PC-9 (cell line): ENCODE results near the gene SULT1B1. TPM values are rescaled to one million over a fixed set of nuclear protein-coding genes. Genes with fewer than 3 reads are reported as not detected.

Experiments
- BruUV-seq: library from RNA; stranded (reverse); fragments of 400-500 nt; replicated peaks from 2 replicates; lab custom pipeline; 2021; lab: Mats Ljungman, UMichigan
- CTCF ChIA-PET: fragments of 300-600 bp; sonication (Branson Sonifier 250); formaldehyde crosslinking; loops from one replicate; lab custom pipeline; 2022; ENCODE audit warnings: antibody characterized with exemption; lab: Charles Lee
- POLR2A ChIA-PET: fragments of 300-600 bp; sonication (Branson Sonifier 250); formaldehyde crosslinking; loops from one replicate; lab custom pipeline; 2022; ENCODE audit warnings: antibody characterized with exemption; ENCODE audit not compliant: unreplicated experiment; lab: Charles Lee
- DNase-seq, 2 experiments: peaks; one replicate each; pipeline versions ENCODE4 v3.0.0 to v3.0.0-alpha.2; 2015 to 2022; ENCODE audit warnings: mixed read lengths in 1 of 2
- H2AFZ ChIP-seq: fragments of 200-600 bp; sonication (generic); 2 replicates; pipeline ENCODE4 v1.8.1; 2017; ENCODE audit warnings: antibody characterized with exemption
- H3F3A ChIP-seq: fragments of 200-600 bp; sonication (generic); 2 replicates; pipeline ENCODE4 v1.8.1; 2017; ENCODE audit warnings: antibody characterized with exemption, mild to moderate bottlenecking, low read depth; ENCODE audit not compliant: insufficient read depth
- H3K27ac ChIP-seq: fragments of 200-600 bp; sonication (generic); 2 replicates; pipeline ENCODE4 v1.6.1; 2016; ENCODE audit warnings: mixed run types
- H3K27me3 ChIP-seq: fragments of 200-600 bp; sonication (generic); 2 replicates; pipeline ENCODE4 v1.6.1; 2016; ENCODE audit warnings: low read depth, mixed run types; ENCODE audit not compliant: insufficient read depth
- H3K36me3 ChIP-seq: fragments of 200-600 bp; sonication (generic); 2 replicates; pipeline ENCODE4 v1.6.1; 2016; ENCODE audit warnings: low read depth, mixed run types
- H3K4me1 ChIP-seq: fragments of 200-600 bp; sonication (generic); replicated peaks from 2 replicates; pipeline ENCODE4 v1.6.1; 2016; ENCODE audit warnings: mixed run types; ENCODE audit not compliant: insufficient read depth
- H3K4me2 ChIP-seq: fragments of 200-600 bp; sonication (generic); 2 replicates; pipeline ENCODE4 v1.6.1; 2017; ENCODE audit warnings: mixed run types
- H3K4me3 ChIP-seq: fragments of 200-600 bp; sonication (generic); 2 replicates; pipeline ENCODE4 v1.6.1; 2016; ENCODE audit warnings: mixed run types
- H3K79me2 ChIP-seq: fragments of 200-600 bp; sonication (generic); 2 replicates; pipeline ENCODE4 v1.6.1; 2017; ENCODE audit warnings: low read depth, mixed run types
- H3K9me2 ChIP-seq: fragments of 200-600 bp; sonication (generic); 2 replicates; pipeline ENCODE4 v1.8.1; 2017; ENCODE audit warnings: mild to moderate bottlenecking; ENCODE audit not compliant: insufficient read depth
- H3K9me3 ChIP-seq: fragments of 200-600 bp; sonication (generic); 2 replicates; pipeline ENCODE4 v1.8.1; 2016; ENCODE audit warnings: low read depth; ENCODE audit not compliant: insufficient read depth
- H4K20me1 ChIP-seq: fragments of 200-600 bp; sonication (generic); 2 replicates; pipeline ENCODE4 v1.8.1; 2017; ENCODE audit not compliant: insufficient read depth
- EZH2 ChIP-seq: fragments of 200-600 bp; sonication (generic); IDR thresholded peaks from 2 replicates; pipeline ENCODE4 v1.8.0; 2017; ENCODE audit warnings: antibody characterized with exemption, low read depth
- intact Hi-C: fragments of 100-400 bp; cut with micrococcal nuclease; formaldehyde crosslinking; loops from one replicate; pipeline ENCODE4 v1.10.0; 2022; ENCODE audit not compliant: unreplicated experiment
- total RNA-seq: library from RNA; stranded (reverse); gene quantifications from 2 replicates; pipeline ENCODE4 v1.2.3, GENCODE V29; 2021
- TF ChIP-seq, protein P1 (sequence below): fragments of 200-600 bp; sonication (generic); conservative IDR thresholded peaks from 2 replicates; pipeline ENCODE4 v1.6.1; 2017; ENCODE audit warnings: mixed run types, antibody characterized with exemption, mild to moderate bottlenecking, moderate library complexity

Gene SULT1B1
- total RNA-seq, 1 experiment from 2014 or later: 0.24 TPM

DNA sequence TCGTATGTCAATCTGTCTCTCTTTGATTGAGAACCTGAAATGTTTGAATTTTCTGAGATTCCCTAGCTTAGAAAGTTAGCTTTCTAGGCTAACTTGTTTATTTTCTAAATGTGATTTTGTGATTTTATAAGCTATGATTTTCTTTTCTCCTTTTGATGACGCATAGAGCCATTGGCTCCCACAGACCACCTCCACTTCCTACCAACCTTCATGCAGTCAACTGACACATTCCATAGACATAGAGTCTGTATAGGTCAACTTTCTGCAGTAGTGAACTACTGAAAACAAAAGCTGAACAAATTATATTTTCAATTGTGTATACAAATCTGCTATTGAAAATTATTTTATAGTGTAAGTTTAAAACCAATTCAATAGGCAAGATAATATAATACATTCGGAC, 2.8 kb upstream of the SULT1B1 start:
- H3K9me3 ChIP-seq: no peaks in the 10 kb centered on the region
- H3K27me3 ChIP-seq: no peaks in the 10 kb centered on the region
- no peaks in the 10 kb centered on the region for H3K4me1 ChIP-seq
- BruUV-seq: no TSS peak
- no peak overlapping the region for H2AFZ ChIP-seq
- H3K4me3 ChIP-seq: no peak overlapping the region
- H3F3A ChIP-seq: no peaks in the 10 kb centered on the region
- intact Hi-C loops: no loop called here
- no peak overlapping the region for H3K4me2 ChIP-seq
- H4K20me1 ChIP-seq: no peaks in the 10 kb centered on the region
- CTCF ChIA-PET: interaction anchor here (0.6 kb wide), 1 partner anchor 15 kb away, joined by 3 read pairs; no protein-coding TSS in a partner anchor
- no peaks in the 10 kb centered on the region for H3K36me3 ChIP-seq
- POLR2A ChIA-PET: no interaction called here
- H3K9me2 ChIP-seq: no peaks in the 10 kb centered on the region
- no peak for TF ChIP-seq EZH2
- TF ChIP-seq, protein P1, sequence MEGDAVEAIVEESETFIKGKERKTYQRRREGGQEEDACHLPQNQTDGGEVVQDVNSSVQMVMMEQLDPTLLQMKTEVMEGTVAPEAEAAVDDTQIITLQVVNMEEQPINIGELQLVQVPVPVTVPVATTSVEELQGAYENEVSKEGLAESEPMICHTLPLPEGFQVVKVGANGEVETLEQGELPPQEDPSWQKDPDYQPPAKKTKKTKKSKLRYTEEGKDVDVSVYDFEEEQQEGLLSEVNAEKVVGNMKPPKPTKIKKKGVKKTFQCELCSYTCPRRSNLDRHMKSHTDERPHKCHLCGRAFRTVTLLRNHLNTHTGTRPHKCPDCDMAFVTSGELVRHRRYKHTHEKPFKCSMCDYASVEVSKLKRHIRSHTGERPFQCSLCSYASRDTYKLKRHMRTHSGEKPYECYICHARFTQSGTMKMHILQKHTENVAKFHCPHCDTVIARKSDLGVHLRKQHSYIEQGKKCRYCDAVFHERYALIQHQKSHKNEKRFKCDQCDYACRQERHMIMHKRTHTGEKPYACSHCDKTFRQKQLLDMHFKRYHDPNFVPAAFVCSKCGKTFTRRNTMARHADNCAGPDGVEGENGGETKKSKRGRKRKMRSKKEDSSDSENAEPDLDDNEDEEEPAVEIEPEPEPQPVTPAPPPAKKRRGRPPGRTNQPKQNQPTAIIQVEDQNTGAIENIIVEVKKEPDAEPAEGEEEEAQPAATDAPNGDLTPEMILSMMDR: no peak
- H3K79me2 ChIP-seq: no peaks in the 10 kb centered on the region
- no peak overlapping the region for H3K27ac ChIP-seq
- DNase-seq: no peak

DNA sequence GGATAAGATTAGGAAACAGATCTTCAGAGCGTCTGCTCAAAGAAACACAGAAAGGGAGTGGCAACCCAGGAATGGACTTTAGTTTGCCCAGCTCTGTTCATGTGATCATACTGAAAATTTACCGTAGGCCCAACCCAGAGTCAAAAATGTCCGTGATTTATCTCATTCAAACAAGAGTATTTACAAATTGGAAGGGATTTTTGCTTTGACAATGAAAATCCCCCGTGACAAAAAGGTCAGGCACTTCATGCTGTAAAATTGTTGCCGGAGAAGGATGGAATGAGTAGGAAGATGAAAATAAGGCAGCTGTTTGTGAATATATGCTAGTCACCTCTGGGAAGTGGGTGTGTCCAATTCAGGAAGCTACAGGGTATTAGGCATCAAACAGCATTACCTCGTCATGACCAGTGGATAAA, 1.2 kb downstream of the SULT1B1 start:
- no peaks in the 10 kb centered on the region for H3K27me3 ChIP-seq
- H3K4me3 ChIP-seq: no peak overlapping the region
- TF ChIP-seq, protein P1: no peak
- TF ChIP-seq EZH2: no peak
- H3K9me2 ChIP-seq: no peaks in the 10 kb centered on the region
- no TSS peak for BruUV-seq
- ChIA-PET POLR2A (no interaction called here), CTCF (no interaction called here)
- no peaks in the 10 kb centered on the region for H3K36me3 ChIP-seq
- no peaks in the 10 kb centered on the region for H4K20me1 ChIP-seq
- no peak overlapping the region for H3K4me2 ChIP-seq
- H3K9me3 ChIP-seq: no peaks in the 10 kb centered on the region
- no peaks in the 10 kb centered on the region for H3K79me2 ChIP-seq
- no peak overlapping the region for H3K27ac ChIP-seq
- H3F3A ChIP-seq: no peaks in the 10 kb centered on the region
- no peak overlapping the region for H2AFZ ChIP-seq
- intact Hi-C loops: no loop called here
- DNase-seq: no peak
- H3K4me1 ChIP-seq: no peaks in the 10 kb centered on the region

DNA sequence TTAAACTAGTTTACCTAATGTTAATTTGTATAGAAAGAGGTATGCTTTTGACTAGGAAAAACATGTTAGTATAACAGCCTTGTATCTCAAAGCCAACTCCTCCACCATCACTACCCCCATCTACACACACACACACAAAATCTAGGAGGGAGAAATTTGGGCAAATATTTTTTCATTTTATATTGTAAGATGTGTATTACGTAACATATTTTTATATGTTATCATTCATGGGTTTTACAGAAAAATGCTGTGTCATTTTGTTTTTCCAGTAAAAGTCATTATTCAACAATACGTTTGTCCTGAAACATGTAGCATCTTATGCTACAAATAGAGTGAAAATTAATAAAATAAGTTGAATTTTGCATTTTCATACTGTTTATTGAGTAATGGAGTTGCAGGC, 3.0 kb downstream of the SULT1B1 start:
- CTCF ChIA-PET: no interaction called here
- POLR2A ChIA-PET: no interaction called here
- Histone ChIP-seq H2AFZ (no peak overlapping the region), H3K4me1 (no peaks in the 10 kb centered on the region), H4K20me1 (no peaks in the 10 kb centered on the region), H3K27me3 (no peaks in the 10 kb centered on the region), H3K79me2 (no peaks in the 10 kb centered on the region), H3K4me2 (no peak overlapping the region), H3K9me3 (no peaks in the 10 kb centered on the region), H3F3A (no peaks in the 10 kb centered on the region), H3K27ac (no peak overlapping the region), H3K4me3 (no peak overlapping the region), H3K36me3 (no peaks in the 10 kb centered on the region), H3K9me2 (no peaks in the 10 kb centered on the region)
- intact Hi-C loops: no loop called here
- BruUV-seq: no TSS peak
- TF ChIP-seq, protein P1: no peak
- TF ChIP-seq EZH2: no peak
- no peak for DNase-seq
